ENCODE results near the gene KIAA0040.

- TF ChIP-seq, protein P1, sequence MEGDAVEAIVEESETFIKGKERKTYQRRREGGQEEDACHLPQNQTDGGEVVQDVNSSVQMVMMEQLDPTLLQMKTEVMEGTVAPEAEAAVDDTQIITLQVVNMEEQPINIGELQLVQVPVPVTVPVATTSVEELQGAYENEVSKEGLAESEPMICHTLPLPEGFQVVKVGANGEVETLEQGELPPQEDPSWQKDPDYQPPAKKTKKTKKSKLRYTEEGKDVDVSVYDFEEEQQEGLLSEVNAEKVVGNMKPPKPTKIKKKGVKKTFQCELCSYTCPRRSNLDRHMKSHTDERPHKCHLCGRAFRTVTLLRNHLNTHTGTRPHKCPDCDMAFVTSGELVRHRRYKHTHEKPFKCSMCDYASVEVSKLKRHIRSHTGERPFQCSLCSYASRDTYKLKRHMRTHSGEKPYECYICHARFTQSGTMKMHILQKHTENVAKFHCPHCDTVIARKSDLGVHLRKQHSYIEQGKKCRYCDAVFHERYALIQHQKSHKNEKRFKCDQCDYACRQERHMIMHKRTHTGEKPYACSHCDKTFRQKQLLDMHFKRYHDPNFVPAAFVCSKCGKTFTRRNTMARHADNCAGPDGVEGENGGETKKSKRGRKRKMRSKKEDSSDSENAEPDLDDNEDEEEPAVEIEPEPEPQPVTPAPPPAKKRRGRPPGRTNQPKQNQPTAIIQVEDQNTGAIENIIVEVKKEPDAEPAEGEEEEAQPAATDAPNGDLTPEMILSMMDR (IDR thresholded peaks at IDR 0.05; ENCODE audit: extremely low read depth in 1 of 2, insufficient read depth in 1 of 2, low read depth in 1 of 2, low read length in 2 of 2), result no peak
- TF ChIP-seq EZH2 (IDR thresholded peaks at IDR 0.05; ENCODE audit: borderline replicate concordance, low read depth, low read length, severe bottlenecking), result no peak
Observed at GRCh38 chr1:175232335-175232734, 39.8 kb upstream of the KIAA0040 start.

Data from endothelial cell of umbilical vein (primary cell).